GM12878 (cell line): ENCODE results near the gene DNASE1L3. TPM values are rescaled to one million over a fixed set of nuclear protein-coding genes. Genes with fewer than 3 reads are reported as not detected.
A peak's percentile ranks its signal among the peaks of the same experiment; 100 is the strongest.

ENCODE experiments used
- ATF7 ChIP-seq: fragments of 450-650 bp; IDR thresholded peaks from 2 replicates; pipeline ENCODE4 v1.6.1; 2016; ENCODE audit warnings: low read depth, mild to moderate bottlenecking
- FOS ChIP-seq: IDR thresholded peaks from 3 replicates; pipeline ENCODE4 v1.6.1; 2011; ENCODE audit warnings: borderline replicate concordance; ENCODE audit not compliant: insufficient read length; ENCODE audit errors: extremely low read depth
- HDAC2 ChIP-seq: fragments of 200-600 bp; sonication (generic); IDR thresholded peaks from 2 replicates; pipeline ENCODE4 v1.6.1; 2017
- LARP7 ChIP-seq: fragments of 450-650 bp; IDR thresholded peaks from 2 replicates; pipeline ENCODE4 v1.6.1; 2017; ENCODE audit warnings: mild to moderate bottlenecking
- MEF2A ChIP-seq: IDR thresholded peaks from 2 replicates; pipeline ENCODE4 v1.6.1; 2011; ENCODE audit warnings: low read depth, mild to moderate bottlenecking, low read length, moderate library complexity; ENCODE audit not compliant: insufficient read depth
- NRF1 ChIP-seq: conservative IDR thresholded peaks from 2 replicates; pipeline ENCODE4 v1.6.1; 2011; ENCODE audit warnings: mild to moderate bottlenecking, low read depth, low read length, improper control_type of control experiment
- PRDM15 ChIP-seq: fragments of 450-650 bp; formaldehyde crosslinking; IDR thresholded peaks from 2 replicates; pipeline ENCODE4 v1.4.0; 2020; ENCODE audit warnings: mild to moderate bottlenecking, moderate library complexity
- RAD21 ChIP-seq: IDR thresholded peaks from 2 replicates; pipeline ENCODE4 v1.6.1; 2011; ENCODE audit warnings: mild to moderate bottlenecking, low read depth, low read length, moderate library complexity; ENCODE audit not compliant: insufficient read depth
- SMARCA5 ChIP-seq: fragments of 450-650 bp; IDR thresholded peaks from 2 replicates; pipeline ENCODE4 v1.6.1; 2017; ENCODE audit warnings: mild to moderate bottlenecking
- SP1 ChIP-seq: IDR thresholded peaks from one replicate; pipeline ENCODE4 v1.6.1; 2011; ENCODE audit warnings: low read depth, low read length
- SREBF2 ChIP-seq: IDR thresholded peaks from 2 replicates; pipeline ENCODE4 v1.6.1; 2012; ENCODE audit warnings: mild to moderate bottlenecking, low read length
- STAT3 ChIP-seq: IDR thresholded peaks from 2 replicates; pipeline ENCODE4 v1.6.1; 2011; ENCODE audit warnings: low read depth, low read length, improper control_type of control experiment
- TCF7 ChIP-seq: IDR thresholded peaks from 2 replicates; pipeline ENCODE4 v1.6.1; 2014; ENCODE audit warnings: antibody characterized with exemption, borderline replicate concordance
- YY1 ChIP-seq: IDR thresholded peaks from 2 replicates; pipeline ENCODE4 v1.6.1; 2011; ENCODE audit warnings: low read depth, mild to moderate bottlenecking, low read length
- ZBED1 ChIP-seq: IDR thresholded peaks from 2 replicates; pipeline ENCODE4 v1.6.1; 2016; ENCODE audit warnings: borderline replicate concordance
- ZNF274 ChIP-seq: IDR thresholded peaks from one replicate; pipeline ENCODE4 v1.8.0; 2011; ENCODE audit not compliant: insufficient read length, insufficient read depth
- ZNF592 ChIP-seq: fragments of 450-650 bp; IDR thresholded peaks from 2 replicates; pipeline ENCODE4 v1.6.1; 2017; ENCODE audit warnings: mild to moderate bottlenecking, moderate library complexity
- polyA plus RNA-seq, 11 experiments: library from polyadenylated mRNA; depleted of rRNA in 4 of 11; unstranded in 6 of 11; stranded (reverse) in 5 of 11; fragments of >200 nt; fragmentation: Nextera tagmentation in 4 of 11; fragmentation: Illumina TruSeq in 1 of 11; extraction: Ambion mirVana in 4 of 11; extraction: Trizol in 1 of 11; gene quantifications; 1 replicate in 1 of 11; 2 replicates in 10 of 11; pipeline versions ENCODE4 v1.2.1 to v1.2.3, GENCODE V29; 2011 to 2016; ENCODE audit warnings: inconsistent platforms in 2 of 11, missing spikeins in 2 of 11, low read depth in 1 of 11
- total RNA-seq, 4 experiments: library from RNA; depleted of rRNA in 3 of 4; stranded (reverse); fragments of >200 nt in 3 of 4; fragmentation: Illumina TruSeq in 1 of 4; extraction: Trizol in 1 of 4; gene quantifications; 2 replicates each; pipeline versions ENCODE4 v1.2.1 to v1.2.3, GENCODE V29; 2013 to 2021
- TF ChIP-seq, protein P1 (sequence below): IDR thresholded peaks from 2 replicates; pipeline ENCODE4 v1.6.1; 2012; ENCODE audit warnings: low read length, inconsistent platforms

Gene DNASE1L3
- total and polyA plus RNA-seq, 10 of the 15 experiments (the other 5 are each of a cell fraction or from before 2014, with no cell fraction given): 3.2 to 72.1 (median 6.3) TPM

GRCh38 chr3:58200846-58201355 lies 9.9 kb downstream of the DNASE1L3 start (continued):
- TF ChIP-seq NRF1 (no peak), SREBF2 (no peak), TCF7 (no peak), LARP7 (no peak), ATF7 (no peak), PRDM15 (CRISPR knock-in tag) (no peak), MEF2A (0 out of 2 replicates have a peak, but pooled peaks have one; percentile 13), ZNF592 (no peak), FOS (no peak), STAT3 (no peak), SMARCA5 (no peak), HDAC2 (no peak), SP1 (no peak), YY1 (no peak), ZNF274 (no peak), ZBED1 (no peak), RAD21 (no peak)
- TF ChIP-seq, protein P1, sequence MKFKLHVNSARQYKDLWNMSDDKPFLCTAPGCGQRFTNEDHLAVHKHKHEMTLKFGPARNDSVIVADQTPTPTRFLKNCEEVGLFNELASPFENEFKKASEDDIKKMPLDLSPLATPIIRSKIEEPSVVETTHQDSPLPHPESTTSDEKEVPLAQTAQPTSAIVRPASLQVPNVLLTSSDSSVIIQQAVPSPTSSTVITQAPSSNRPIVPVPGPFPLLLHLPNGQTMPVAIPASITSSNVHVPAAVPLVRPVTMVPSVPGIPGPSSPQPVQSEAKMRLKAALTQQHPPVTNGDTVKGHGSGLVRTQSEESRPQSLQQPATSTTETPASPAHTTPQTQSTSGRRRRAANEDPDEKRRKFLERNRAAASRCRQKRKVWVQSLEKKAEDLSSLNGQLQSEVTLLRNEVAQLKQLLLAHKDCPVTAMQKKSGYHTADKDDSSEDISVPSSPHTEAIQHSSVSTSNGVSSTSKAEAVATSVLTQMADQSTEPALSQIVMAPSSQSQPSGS: no peak; the same call in 1 of the 2 replicates
